GM12878 (cell line): ENCODE data around the gene FGFR2. TPM values are rescaled to one million over a fixed set of nuclear protein-coding genes. Genes with fewer than 3 reads are reported as not detected.

Experiments
- ATAC-seq: fragments of 200-7000 bp; cut with Tn5 transposase; 3 replicates; pipeline ENCODE4 v1.9.1; 2020; ENCODE audit warnings: mild to moderate bottlenecking, moderate library complexity
- BruUV-seq: library from RNA; stranded (reverse); fragments of 400-500 nt; replicated peaks from 2 replicates; lab custom pipeline; 2021; lab: Mats Ljungman, UMichigan
- CTCF ChIA-PET: fragments of 300-600 bp; sonication (Branson Sonifier 250); formaldehyde crosslinking; extraction: SDS; loops from one replicate; lab custom pipeline; 2021; ENCODE audit warnings: inconsistent platforms; lab: Yijun Ruan, JAX
- POLR2A ChIA-PET: fragments of 350-600 bp; formaldehyde crosslinking; extraction: SDS; loops from one replicate; lab custom pipeline; 2021; ENCODE audit warnings: inconsistent platforms; lab: Charles Lee
- RAD21 ChIA-PET: fragments of 300-600 bp; sonication (Branson Sonifier 250); formaldehyde crosslinking; loops from one replicate; lab custom pipeline; 2023; ENCODE audit warnings: antibody characterized with exemption; ENCODE audit not compliant: unreplicated experiment; lab: Charles Lee
- SMC1A ChIA-PET: fragments of 300-600 bp; sonication (Branson Sonifier 250); formaldehyde crosslinking; loops from one replicate; lab custom pipeline; 2023; ENCODE audit not compliant: unreplicated experiment, uncharacterized antibody; lab: Charles Lee
- DNase-seq: peaks from one replicate; pipeline ENCODE4 v3.0.0-alpha.2; 2011; ENCODE audit warnings: low read depth, low spot score
- FAIRE-seq: peaks from 3 replicates; lab custom pipeline; 2011; peaks lifted over from hg19 to GRCh38; lab: Jason Lieb, UNC
- H2AFZ ChIP-seq: 2 replicates; pipeline ENCODE4 v1.6.0; 2011; ENCODE audit warnings: low read depth, low read length, control low read depth; ENCODE audit not compliant: control insufficient read depth
- H3K27ac ChIP-seq: 2 replicates; pipeline ENCODE4 v1.5.1; 2011; ENCODE audit warnings: control low read depth; ENCODE audit not compliant: control insufficient read depth, insufficient read depth
- H3K27me3 ChIP-seq, 2 experiments: replicated peaks in 1 of 2; 2 replicates each; pipeline versions ENCODE4 v1.6.0 to v1.6.1; 2011; ENCODE audit warnings: low read length in 1 of 2; ENCODE audit not compliant: control insufficient read depth in 2 of 2, insufficient read depth in 2 of 2
- H3K36me3 ChIP-seq, 2 experiments: 2 replicates each; pipeline ENCODE4 v1.5.1; 2011; ENCODE audit warnings: low read length in 1 of 2; ENCODE audit not compliant: control insufficient read depth in 2 of 2, insufficient read depth in 2 of 2
- H3K4me1 ChIP-seq: 2 replicates; pipeline ENCODE4 v1.6.1; 2011; ENCODE audit warnings: mild to moderate bottlenecking, low read length, moderate library complexity, mixed read lengths; ENCODE audit not compliant: control insufficient read depth, insufficient read depth
- H3K4me2 ChIP-seq: 2 replicates; pipeline ENCODE4 v1.6.0; 2011; ENCODE audit warnings: control low read depth; ENCODE audit not compliant: control insufficient read depth, insufficient read depth
- H3K4me3 ChIP-seq: fragments of 200-600 bp; sonication (generic); 2 replicates; pipeline ENCODE4 v1.5.1; 2016
- H3K79me2 ChIP-seq: 2 replicates; pipeline ENCODE4 v1.6.0; 2011; ENCODE audit warnings: low read length; ENCODE audit not compliant: control insufficient read depth, insufficient read depth
- H3K9ac ChIP-seq: 2 replicates; pipeline ENCODE4 v1.8.0; 2011; ENCODE audit warnings: low read length, control low read depth, mixed read lengths; ENCODE audit not compliant: control insufficient read depth, insufficient read depth
- H3K9me3 ChIP-seq: replicated peaks from 3 replicates; pipeline ENCODE4 v1.5.1; 2011; ENCODE audit warnings: mild to moderate bottlenecking, low read length; ENCODE audit not compliant: control insufficient read depth, insufficient read depth
- H4K20me1 ChIP-seq: 2 replicates; pipeline ENCODE4 v1.6.0; 2011; ENCODE audit not compliant: control insufficient read depth, insufficient read depth
- ASH2L ChIP-seq: fragments of 300-600, 200-600 bp; sonication (generic); IDR thresholded peaks from 2 replicates; pipeline ENCODE4 v1.6.1; 2017; ENCODE audit warnings: low read depth, mild to moderate bottlenecking, borderline replicate concordance
- ATF7 ChIP-seq: fragments of 450-650 bp; IDR thresholded peaks from 2 replicates; pipeline ENCODE4 v1.6.1; 2016; ENCODE audit warnings: low read depth, mild to moderate bottlenecking
- BACH1 ChIP-seq: fragments of 450-650 bp; IDR thresholded peaks from 2 replicates; pipeline ENCODE4 v1.6.1; 2017; ENCODE audit warnings: mild to moderate bottlenecking, borderline replicate concordance
- CREB1 ChIP-seq: IDR thresholded peaks from 2 replicates; pipeline ENCODE4 v1.6.1; 2012; ENCODE audit warnings: low read depth, mild to moderate bottlenecking, inconsistent platforms
- EED ChIP-seq: sonication (generic); IDR thresholded peaks from 2 replicates; pipeline ENCODE4 v1.6.1; 2016; ENCODE audit warnings: antibody characterized with exemption, low read depth
- EP300 ChIP-seq, 2 experiments: fragments of 150-350 bp in 1 of 2; IDR thresholded peaks; 2 replicates each; pipeline ENCODE4 v1.6.1; 2011 to 2012; ENCODE audit warnings: low read depth in 2 of 2, low read length in 2 of 2, borderline replicate concordance in 1 of 2, improper control_type of control experiment in 1 of 2, inconsistent platforms in 1 of 2; ENCODE audit not compliant: control insufficient read depth in 1 of 2
- NR2C1 ChIP-seq: fragments of 450-650 bp; IDR thresholded peaks from 2 replicates; pipeline ENCODE4 v1.6.1; 2017; ENCODE audit warnings: antibody characterized with exemption, mild to moderate bottlenecking, moderate library complexity
- SMAD5 ChIP-seq: IDR thresholded peaks from 2 replicates; pipeline ENCODE4 v1.6.1; 2016; ENCODE audit warnings: antibody characterized with exemption, low read depth
- SRF ChIP-seq, 2 experiments: IDR thresholded peaks; 2 replicates each; pipeline ENCODE4 v1.6.1; 2011; ENCODE audit warnings: low read depth in 2 of 2, low read length in 2 of 2, mild to moderate bottlenecking in 1 of 2, moderate library complexity in 1 of 2
- TARDBP ChIP-seq: IDR thresholded peaks from 2 replicates; pipeline ENCODE4 v1.6.1; 2016; ENCODE audit warnings: borderline replicate concordance
- ZNF217 ChIP-seq: fragments of 450-650 bp; IDR thresholded peaks from 2 replicates; pipeline ENCODE4 v1.6.1; 2017; ENCODE audit warnings: antibody characterized with exemption, mild to moderate bottlenecking
- WGBS: methylation state at CpG from one replicate; pipeline ENCODE4 v1.1.6; 2016; ENCODE audit warnings: low lambda C conversion rate; ENCODE audit not compliant: insufficient replicate concordance, insufficient coverage; ENCODE audit errors: missing lambda C conversion rate; 5-methylcytosine and 5-hydroxymethylcytosine counted together
- in situ Hi-C: fragments of 300-500 bp; cut with MboI; formaldehyde crosslinking; loops from 9 replicates; pipeline ENCODE4 v1.14.3; 2018; ENCODE audit warnings: mixed read lengths
- intact Hi-C: fragments of 100-400 bp; cut with micrococcal nuclease; formaldehyde crosslinking; loops from one replicate; pipeline ENCODE4 v1.14.2; 2022; ENCODE audit not compliant: unreplicated experiment
- polyA plus RNA-seq, 11 experiments: library from polyadenylated mRNA; depleted of rRNA in 4 of 11; unstranded in 6 of 11; stranded (reverse) in 5 of 11; fragments of >200 nt; fragmentation: Nextera tagmentation in 4 of 11; fragmentation: Illumina TruSeq in 1 of 11; extraction: Ambion mirVana in 4 of 11; extraction: Trizol in 1 of 11; gene quantifications; 1 replicate in 1 of 11; 2 replicates in 10 of 11; pipeline versions ENCODE4 v1.2.1 to v1.2.3, GENCODE V29; 2011 to 2016; ENCODE audit warnings: inconsistent platforms in 2 of 11, missing spikeins in 2 of 11, low read depth in 1 of 11
- total RNA-seq, 4 experiments: library from RNA; depleted of rRNA in 3 of 4; stranded (reverse); fragments of >200 nt in 3 of 4; fragmentation: Illumina TruSeq in 1 of 4; extraction: Trizol in 1 of 4; gene quantifications; 2 replicates each; pipeline versions ENCODE4 v1.2.1 to v1.2.3, GENCODE V29; 2013 to 2021
- TF ChIP-seq, protein P1 (sequence below): fragments of 450-650 bp; IDR thresholded peaks from 2 replicates; pipeline ENCODE4 v1.6.1; 2016; ENCODE audit warnings: mild to moderate bottlenecking, moderate library complexity, borderline replicate concordance
- TF ChIP-seq, protein P2 (sequence below): fragments of 450-650 bp; IDR thresholded peaks from 2 replicates; pipeline ENCODE4 v1.6.1; 2018; ENCODE audit warnings: borderline replicate concordance, mild to moderate bottlenecking; ENCODE audit not compliant: partially characterized antibody
- TF ChIP-seq, protein P3 (sequence below), 3 experiments: IDR thresholded peaks in 2 of 3; conservative IDR thresholded peaks in 1 of 3; 2 replicates each; pipeline ENCODE4 v1.5.1; 2011; ENCODE audit warnings: low read depth in 3 of 3, low read length in 3 of 3, mild to moderate bottlenecking in 3 of 3, control low read depth in 2 of 3, moderate library complexity in 2 of 3, inconsistent platforms in 1 of 3, mixed read lengths in 1 of 3; ENCODE audit not compliant: control insufficient read depth in 2 of 3, insufficient read depth in 1 of 3; ENCODE audit errors: extremely low read depth in 1 of 3

Gene FGFR2
- total and polyA plus RNA-seq, 10 of the 15 experiments (the other 5 are each of a cell fraction or from before 2014, with no cell fraction given), result 0.04 to 0.15 TPM; not detected in 8

GRCh38 chr10:121535381-121535780 lies 62.9 kb downstream of the FGFR2 start (continued):
- TF ChIP-seq, protein P1, sequence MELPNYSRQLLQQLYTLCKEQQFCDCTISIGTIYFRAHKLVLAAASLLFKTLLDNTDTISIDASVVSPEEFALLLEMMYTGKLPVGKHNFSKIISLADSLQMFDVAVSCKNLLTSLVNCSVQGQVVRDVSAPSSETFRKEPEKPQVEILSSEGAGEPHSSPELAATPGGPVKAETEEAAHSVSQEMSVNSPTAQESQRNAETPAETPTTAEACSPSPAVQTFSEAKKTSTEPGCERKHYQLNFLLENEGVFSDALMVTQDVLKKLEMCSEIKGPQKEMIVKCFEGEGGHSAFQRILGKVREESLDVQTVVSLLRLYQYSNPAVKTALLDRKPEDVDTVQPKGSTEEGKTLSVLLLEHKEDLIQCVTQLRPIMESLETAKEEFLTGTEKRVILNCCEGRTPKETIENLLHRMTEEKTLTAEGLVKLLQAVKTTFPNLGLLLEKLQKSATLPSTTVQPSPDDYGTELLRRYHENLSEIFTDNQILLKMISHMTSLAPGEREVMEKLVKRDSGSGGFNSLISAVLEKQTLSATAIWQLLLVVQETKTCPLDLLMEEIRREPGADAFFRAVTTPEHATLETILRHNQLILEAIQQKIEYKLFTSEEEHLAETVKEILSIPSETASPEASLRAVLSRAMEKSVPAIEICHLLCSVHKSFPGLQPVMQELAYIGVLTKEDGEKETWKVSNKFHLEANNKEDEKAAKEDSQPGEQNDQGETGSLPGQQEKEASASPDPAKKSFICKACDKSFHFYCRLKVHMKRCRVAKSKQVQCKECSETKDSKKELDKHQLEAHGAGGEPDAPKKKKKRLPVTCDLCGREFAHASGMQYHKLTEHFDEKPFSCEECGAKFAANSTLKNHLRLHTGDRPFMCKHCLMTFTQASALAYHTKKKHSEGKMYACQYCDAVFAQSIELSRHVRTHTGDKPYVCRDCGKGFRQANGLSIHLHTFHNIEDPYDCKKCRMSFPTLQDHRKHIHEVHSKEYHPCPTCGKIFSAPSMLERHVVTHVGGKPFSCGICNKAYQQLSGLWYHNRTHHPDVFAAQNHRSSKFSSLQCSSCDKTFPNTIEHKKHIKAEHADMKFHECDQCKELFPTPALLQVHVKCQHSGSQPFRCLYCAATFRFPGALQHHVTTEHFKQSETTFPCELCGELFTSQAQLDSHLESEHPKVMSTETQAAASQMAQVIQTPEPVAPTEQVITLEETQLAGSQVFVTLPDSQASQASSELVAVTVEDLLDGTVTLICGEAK, result no peak
- TF ChIP-seq CREB1 (no peak), EP300 (IDR thresholded peaks at IDR 0.05; ENCODE audit: borderline replicate concordance in 1 of 2, control insufficient read depth in 1 of 2, low read depth in 2 of 2, low read length in 2 of 2) (no peak), EED (no peak)

DNA sequence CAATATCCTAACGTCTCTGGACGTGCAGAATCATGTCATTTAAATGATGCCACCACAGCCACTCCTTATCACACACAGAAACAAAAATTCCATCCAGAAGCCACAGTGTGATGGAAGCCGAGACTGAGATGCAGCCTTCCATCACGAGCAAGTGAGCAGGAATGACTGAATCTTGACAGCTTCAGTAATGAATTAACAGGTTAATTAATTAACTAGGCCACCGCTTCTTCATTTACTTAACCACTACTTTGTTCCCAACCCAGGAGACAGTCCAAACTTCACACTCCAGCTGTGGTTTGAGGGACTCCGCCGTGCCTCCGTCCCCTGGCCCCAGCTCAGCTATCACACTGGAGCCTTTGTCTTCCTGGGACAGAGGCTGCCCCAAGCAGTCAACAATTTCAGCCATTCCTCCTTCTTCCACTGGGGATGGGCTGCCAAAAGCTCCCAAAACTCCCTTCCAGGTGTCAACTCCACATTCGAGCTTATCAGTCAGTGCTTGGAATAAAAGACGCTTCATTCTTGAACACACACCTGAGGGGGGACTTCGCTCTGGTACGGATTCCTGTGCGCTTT lies 65.9 kb downstream of the FGFR2 start:
- ChIA-PET CTCF (interaction anchor here (1.4 kb wide), 1 partner anchor 9 kb away, joined by 3 read pairs; no protein-coding TSS in a partner anchor), SMC1A (no interaction called here), RAD21 (no interaction called here), POLR2A (no interaction called here)
- FAIRE-seq (no peak), DNase-seq (no peak), ATAC-seq (no peak)
- Histone ChIP-seq H3K4me2 (no peak overlapping the region), H4K20me1 (no peaks in the 10 kb centered on the region), H3K27ac (no peak overlapping the region), H3K79me2 (no peaks in the 10 kb centered on the region), H3K36me3 (no peaks in the 10 kb centered on the region), H3K4me1 (no peaks in the 10 kb centered on the region), H3K9ac (no peak overlapping the region), H3K4me3 (no peak overlapping the region), H3K9me3 (no peaks in the 10 kb centered on the region), H2AFZ (no peak overlapping the region), H3K27me3 (0 out of 4 replicates have a peak, but pooled peaks cover 0 to 2% of the 10 kb centered on the region in 2 experiments)
- 57% methylated on average over 13 of the region's 13 CpGs for WGBS
- in situ Hi-C loops, result no loop called here
- intact Hi-C loops, result no loop called here
- BruUV-seq, result no TSS peak
- no peak for TF ChIP-seq ATF7
- TF ChIP-seq BACH1, result no peak
- TF ChIP-seq SMAD5, result no peak
- TF ChIP-seq TARDBP, result no peak
- no peak for TF ChIP-seq ZNF217
- TF ChIP-seq SRF (IDR thresholded peaks at IDR 0.05; ENCODE audit: low read depth in 2 of 2, low read length in 2 of 2), result no peak
- TF ChIP-seq, protein P2, sequence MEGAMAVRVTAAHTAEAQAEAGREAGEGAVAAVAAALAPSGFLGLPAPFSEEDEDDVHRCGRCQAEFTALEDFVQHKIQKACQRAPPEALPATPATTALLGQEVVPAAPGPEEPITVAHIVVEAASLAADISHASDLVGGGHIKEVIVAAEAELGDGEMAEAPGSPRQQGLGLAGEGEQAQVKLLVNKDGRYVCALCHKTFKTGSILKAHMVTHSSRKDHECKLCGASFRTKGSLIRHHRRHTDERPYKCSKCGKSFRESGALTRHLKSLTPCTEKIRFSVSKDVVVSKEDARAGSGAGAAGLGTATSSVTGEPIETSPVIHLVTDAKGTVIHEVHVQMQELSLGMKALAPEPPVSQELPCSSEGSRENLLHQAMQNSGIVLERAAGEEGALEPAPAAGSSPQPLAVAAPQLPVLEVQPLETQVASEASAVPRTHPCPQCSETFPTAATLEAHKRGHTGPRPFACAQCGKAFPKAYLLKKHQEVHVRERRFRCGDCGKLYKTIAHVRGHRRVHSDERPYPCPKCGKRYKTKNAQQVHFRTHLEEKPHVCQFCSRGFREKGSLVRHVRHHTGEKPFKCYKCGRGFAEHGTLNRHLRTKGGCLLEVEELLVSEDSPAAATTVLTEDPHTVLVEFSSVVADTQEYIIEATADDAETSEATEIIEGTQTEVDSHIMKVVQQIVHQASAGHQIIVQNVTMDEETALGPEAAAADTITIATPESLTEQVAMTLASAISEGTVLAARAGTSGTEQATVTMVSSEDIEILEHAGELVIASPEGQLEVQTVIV, result no peak
- TF ChIP-seq, protein P3, sequence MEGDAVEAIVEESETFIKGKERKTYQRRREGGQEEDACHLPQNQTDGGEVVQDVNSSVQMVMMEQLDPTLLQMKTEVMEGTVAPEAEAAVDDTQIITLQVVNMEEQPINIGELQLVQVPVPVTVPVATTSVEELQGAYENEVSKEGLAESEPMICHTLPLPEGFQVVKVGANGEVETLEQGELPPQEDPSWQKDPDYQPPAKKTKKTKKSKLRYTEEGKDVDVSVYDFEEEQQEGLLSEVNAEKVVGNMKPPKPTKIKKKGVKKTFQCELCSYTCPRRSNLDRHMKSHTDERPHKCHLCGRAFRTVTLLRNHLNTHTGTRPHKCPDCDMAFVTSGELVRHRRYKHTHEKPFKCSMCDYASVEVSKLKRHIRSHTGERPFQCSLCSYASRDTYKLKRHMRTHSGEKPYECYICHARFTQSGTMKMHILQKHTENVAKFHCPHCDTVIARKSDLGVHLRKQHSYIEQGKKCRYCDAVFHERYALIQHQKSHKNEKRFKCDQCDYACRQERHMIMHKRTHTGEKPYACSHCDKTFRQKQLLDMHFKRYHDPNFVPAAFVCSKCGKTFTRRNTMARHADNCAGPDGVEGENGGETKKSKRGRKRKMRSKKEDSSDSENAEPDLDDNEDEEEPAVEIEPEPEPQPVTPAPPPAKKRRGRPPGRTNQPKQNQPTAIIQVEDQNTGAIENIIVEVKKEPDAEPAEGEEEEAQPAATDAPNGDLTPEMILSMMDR (IDR thresholded peaks at IDR 0.05 in 2 of 3, conservative IDR thresholded peaks at IDR 0.05 in 1 of 3; ENCODE audit: control insufficient read depth in 2 of 3, extremely low read depth in 1 of 3, insufficient read depth in 1 of 3, low read depth in 3 of 3, low read length in 3 of 3), result no peak
- TF ChIP-seq ASH2L, result no peak
- TF ChIP-seq EED, result no peak
- no peak for TF ChIP-seq NR2C1
